ENCODE data around the gene STIMATE.

STIMATE gene

DNA sequence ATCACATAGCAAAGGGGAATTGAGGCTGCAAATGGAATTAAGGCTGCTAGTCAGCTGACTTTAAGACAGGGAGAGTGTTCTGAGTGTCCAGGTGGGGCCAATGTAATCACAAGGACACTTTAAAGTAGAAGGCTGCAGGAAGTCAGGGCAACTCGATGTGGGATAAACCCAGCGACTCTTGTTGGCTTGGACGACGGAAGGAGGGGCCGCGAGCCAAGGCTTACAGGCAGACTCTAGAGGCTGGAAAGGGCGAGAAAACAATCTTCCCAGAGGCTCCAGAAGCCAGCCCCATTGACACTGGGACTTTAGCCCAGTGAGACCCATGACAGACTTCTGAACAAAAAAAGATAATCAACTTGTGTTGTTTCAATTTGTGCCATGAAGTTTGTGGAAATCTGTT is 49.6 kb downstream of the STIMATE start:
- no peaks in the 10 kb centered on the region for H3K4me1 ChIP-seq (ENCODE audit: insufficient read depth, low read length)
- H3K9ac ChIP-seq (ENCODE audit: low read depth, low read length): no peak overlapping the region
- H3K4me3 ChIP-seq (ENCODE audit: low read length): no peak overlapping the region
- WGBS: 92% methylated on average over 7 of the region's 7 CpGs
- H3K9me3 ChIP-seq (ENCODE audit: insufficient read depth, low read depth, low read length): no peaks in the 10 kb centered on the region
- no peaks in the 10 kb centered on the region for H3K27me3 ChIP-seq (ENCODE audit: insufficient read depth, low read length)
- no peak overlapping the region for H3K27ac ChIP-seq (ENCODE audit: low read depth, low read length)
- H3K36me3 ChIP-seq (ENCODE audit: insufficient read depth, low read length): peaks cover 37% of the 10 kb centered on the region

DNA sequence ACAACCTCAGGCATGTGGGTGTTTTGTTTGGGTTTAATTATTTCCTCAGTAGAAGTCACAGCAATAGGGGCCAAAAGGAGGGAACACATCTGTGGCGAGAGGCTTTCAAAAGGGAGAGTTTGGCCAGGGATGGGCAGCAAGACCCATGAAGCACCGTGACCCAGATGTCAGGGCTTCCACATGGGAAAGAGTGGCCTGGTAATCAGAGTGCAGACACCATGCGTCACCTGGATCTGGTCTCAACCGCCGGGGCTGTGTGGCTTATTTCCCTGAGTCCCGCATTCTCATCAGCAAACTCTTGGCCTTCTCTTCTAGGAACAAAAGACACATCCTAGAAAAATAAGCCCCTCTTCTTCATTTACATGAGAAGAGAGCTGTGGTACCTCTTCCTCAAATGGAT is 50.1 kb downstream of the STIMATE start:
- Histone ChIP-seq H3K4me1 (ENCODE audit: insufficient read depth, low read length) (no peaks in the 10 kb centered on the region), H3K9ac (ENCODE audit: low read depth, low read length) (no peak overlapping the region), H3K36me3 (ENCODE audit: insufficient read depth, low read length) (peaks cover 40% of the 10 kb centered on the region), H3K27ac (ENCODE audit: low read depth, low read length) (no peak overlapping the region), H3K27me3 (ENCODE audit: insufficient read depth, low read length) (no peaks in the 10 kb centered on the region), H3K4me3 (ENCODE audit: low read length) (no peak overlapping the region), H3K9me3 (ENCODE audit: insufficient read depth, low read depth, low read length) (no peaks in the 10 kb centered on the region)
- 89% methylated on average over 6 of the region's 6 CpGs for WGBS

DNA sequence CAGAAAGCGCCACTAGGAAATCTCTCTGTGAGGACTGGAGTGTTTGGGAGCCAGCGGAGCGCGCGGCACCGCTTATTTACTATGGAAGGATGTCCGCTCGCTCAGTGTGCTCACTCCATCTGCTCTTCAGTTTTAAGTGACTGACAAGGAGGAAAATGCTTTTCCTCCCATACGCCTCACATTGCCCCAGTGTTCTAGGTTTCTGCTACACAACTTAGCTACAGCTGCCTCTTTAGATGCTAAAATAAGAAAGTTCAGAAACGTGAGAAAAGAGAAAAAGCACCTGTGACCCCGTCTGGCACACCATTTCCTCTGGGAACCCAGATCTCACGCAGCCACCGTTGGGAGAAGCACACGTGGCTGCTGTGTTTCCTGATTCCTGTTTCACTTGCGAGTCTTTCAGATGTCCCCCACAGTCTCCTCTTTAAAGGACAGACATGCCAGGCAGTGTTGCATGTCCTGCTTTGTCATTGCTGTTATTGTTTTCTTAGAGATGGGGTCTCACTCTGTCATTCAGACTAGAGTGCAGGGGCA is 50.8 kb downstream of the STIMATE start:
- Histone ChIP-seq H3K27ac (ENCODE audit: low read depth, low read length) (no peak overlapping the region), H3K27me3 (ENCODE audit: insufficient read depth, low read length) (no peaks in the 10 kb centered on the region), H3K4me1 (ENCODE audit: insufficient read depth, low read length) (no peaks in the 10 kb centered on the region; the same call in 1 of the 2 replicates), H3K36me3 (ENCODE audit: insufficient read depth, low read length) (peaks cover 37% of the 10 kb centered on the region), H3K4me3 (ENCODE audit: low read length) (no peak overlapping the region), H3K9me3 (ENCODE audit: insufficient read depth, low read depth, low read length) (no peaks in the 10 kb centered on the region), H3K9ac (ENCODE audit: low read depth, low read length) (no peak overlapping the region)
- 90% methylated on average over 15 of the region's 15 CpGs for WGBS

DNA sequence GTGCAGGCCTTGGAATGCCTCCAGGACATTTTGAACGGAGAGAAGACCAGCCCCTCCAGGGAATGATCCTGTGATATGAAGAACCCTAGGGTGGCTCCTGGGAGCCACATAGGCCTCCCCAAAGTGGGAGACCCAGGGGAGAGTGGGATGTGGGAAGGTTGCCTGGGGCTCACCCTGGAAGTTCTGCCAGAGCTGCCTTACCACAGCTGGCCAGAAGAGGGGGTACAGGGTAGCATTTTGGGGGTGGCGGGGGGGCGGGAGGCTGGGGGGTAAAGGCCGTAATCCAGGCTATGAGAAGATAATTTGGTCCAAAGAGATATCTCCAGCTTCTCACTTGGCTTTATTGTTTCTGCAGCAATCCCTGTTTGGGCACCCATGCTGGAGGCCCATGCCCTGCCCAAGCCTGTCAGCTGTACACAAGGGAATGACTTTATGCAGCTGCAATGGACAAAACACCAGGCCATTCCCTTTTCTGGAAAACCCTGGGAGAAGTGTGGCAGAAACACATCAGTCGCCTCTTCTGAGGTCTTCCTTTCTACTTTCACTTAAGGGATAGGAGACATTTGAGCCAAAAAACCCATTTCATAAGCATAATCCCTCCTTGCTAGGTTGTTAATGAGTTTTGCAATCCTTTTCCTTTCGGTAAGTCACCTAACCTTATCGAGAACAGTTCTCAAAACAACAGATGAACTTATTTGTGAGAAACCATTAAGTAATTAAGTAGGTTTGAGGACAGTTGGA is 51.5 kb downstream of the STIMATE start:
- H3K27ac ChIP-seq (ENCODE audit: low read depth, low read length): no peak overlapping the region
- no peaks in the 10 kb centered on the region for H3K9me3 ChIP-seq (ENCODE audit: insufficient read depth, low read depth, low read length)
- H3K4me3 ChIP-seq (ENCODE audit: low read length): no peak overlapping the region
- H3K4me1 ChIP-seq (ENCODE audit: insufficient read depth, low read length): no peaks in the 10 kb centered on the region; the same call in 1 of the 2 replicates
- 92% methylated on average over 7 of the region's 7 CpGs for WGBS
- no peaks in the 10 kb centered on the region for H3K27me3 ChIP-seq (ENCODE audit: insufficient read depth, low read length)
- no peak overlapping the region for H3K9ac ChIP-seq (ENCODE audit: low read depth, low read length)
- H3K36me3 ChIP-seq (ENCODE audit: insufficient read depth, low read length): peaks cover 37% of the 10 kb centered on the region

DNA sequence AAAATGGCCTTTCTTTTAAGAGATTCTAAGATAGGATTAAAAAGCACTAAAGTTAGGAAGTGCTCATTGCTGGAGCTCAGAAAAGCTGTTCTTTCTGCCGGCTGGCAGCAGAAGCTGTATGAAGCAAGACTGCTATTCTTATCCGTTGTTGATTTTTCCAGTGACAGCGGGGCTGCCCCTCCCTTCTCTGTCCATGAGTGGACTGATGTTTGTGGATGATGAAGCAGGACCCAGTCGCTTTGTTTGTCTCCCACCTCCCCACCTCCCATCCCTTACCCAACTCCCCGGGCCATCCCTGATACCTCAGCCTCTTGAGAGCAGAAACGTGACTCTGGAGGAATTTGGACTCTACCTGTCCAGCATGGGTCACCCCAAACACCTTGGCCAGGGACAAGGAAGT is 52.2 kb downstream of the STIMATE start:
- WGBS: 73% methylated on average over 5 of the region's 6 CpGs
- Histone ChIP-seq H3K9ac (ENCODE audit: low read depth, low read length) (no peak overlapping the region), H3K27me3 (ENCODE audit: insufficient read depth, low read length) (no peaks in the 10 kb centered on the region), H3K36me3 (ENCODE audit: insufficient read depth, low read length) (peaks cover 37% of the 10 kb centered on the region), H3K9me3 (ENCODE audit: insufficient read depth, low read depth, low read length) (no peaks in the 10 kb centered on the region), H3K4me1 (ENCODE audit: insufficient read depth, low read length) (no peaks in the 10 kb centered on the region; the same call in 1 of the 2 replicates), H3K4me3 (ENCODE audit: low read length) (no peak overlapping the region), H3K27ac (ENCODE audit: low read depth, low read length) (no peak overlapping the region)

DNA sequence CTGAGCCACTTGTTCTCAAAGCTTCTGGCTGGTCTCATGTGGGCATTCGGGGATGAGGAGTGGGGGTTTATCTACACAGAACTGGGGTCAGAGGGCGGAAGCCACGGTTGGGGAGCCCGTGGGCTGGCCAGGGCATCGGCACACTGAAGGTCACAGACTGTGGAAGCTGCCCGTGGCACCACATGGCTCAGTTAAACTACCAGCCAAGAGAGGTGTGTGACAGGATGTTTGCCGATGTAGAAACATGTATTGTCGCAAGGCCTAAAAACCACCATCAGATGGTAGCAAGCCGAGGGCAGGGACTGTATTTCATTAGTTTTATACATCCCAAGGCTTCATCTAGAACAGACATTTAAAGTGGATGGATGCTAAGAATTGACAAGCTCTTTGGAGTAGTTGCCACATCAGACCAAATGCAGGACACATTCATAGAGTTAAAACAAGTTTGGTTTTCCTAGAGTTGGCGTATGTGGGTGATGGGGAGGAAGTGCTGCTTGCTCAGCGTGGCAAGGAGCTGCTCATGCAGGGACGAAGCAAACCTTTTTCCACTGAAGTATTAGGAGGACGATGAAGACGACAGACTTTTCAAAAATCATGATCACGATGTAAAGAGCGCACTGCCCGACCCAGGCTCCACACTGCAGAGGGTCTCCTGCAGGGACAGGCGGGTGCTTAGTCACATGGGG is 52.9 kb downstream of the STIMATE start:
- no peak overlapping the region for H3K9ac ChIP-seq (ENCODE audit: low read depth, low read length)
- no peak overlapping the region for H3K4me3 ChIP-seq (ENCODE audit: low read length)
- H3K36me3 ChIP-seq (ENCODE audit: insufficient read depth, low read length): peaks cover 32% of the 10 kb centered on the region
- no peak overlapping the region for H3K27ac ChIP-seq (ENCODE audit: low read depth, low read length)
- 95% methylated on average over 18 of the region's 18 CpGs for WGBS
- no peaks in the 10 kb centered on the region for H3K27me3 ChIP-seq (ENCODE audit: insufficient read depth, low read length)
- no peaks in the 10 kb centered on the region for H3K9me3 ChIP-seq (ENCODE audit: insufficient read depth, low read depth, low read length)
- H3K4me1 ChIP-seq (ENCODE audit: insufficient read depth, low read length): no peaks in the 10 kb centered on the region; the same call in 1 of the 2 replicates

DNA sequence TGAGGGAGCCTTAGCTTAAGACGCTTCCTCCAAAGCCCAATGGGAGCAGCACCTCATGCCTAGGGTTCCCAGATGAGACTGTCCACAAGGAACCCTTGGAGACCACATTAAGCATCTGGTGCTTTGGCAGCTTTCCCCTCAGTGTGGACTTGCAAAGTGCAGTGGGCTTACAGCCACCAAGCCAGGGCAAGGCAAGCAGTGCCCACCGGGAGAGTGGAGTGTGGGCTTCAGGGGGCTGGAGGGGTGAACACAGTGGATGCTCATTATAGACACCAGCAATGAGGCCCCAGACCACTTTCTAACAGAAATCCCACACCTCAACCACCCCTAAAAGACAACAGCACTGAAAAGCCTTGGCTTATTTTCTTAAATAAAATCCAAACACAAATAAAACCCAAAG is 53.5 kb downstream of the STIMATE start:
- no peak overlapping the region for H3K4me3 ChIP-seq (ENCODE audit: low read length)
- no peaks in the 10 kb centered on the region for H3K27me3 ChIP-seq (ENCODE audit: insufficient read depth, low read length)
- H3K9me3 ChIP-seq (ENCODE audit: insufficient read depth, low read depth, low read length): no peaks in the 10 kb centered on the region
- H3K9ac ChIP-seq (ENCODE audit: low read depth, low read length): no peak overlapping the region
- no peak overlapping the region for H3K27ac ChIP-seq (ENCODE audit: low read depth, low read length)
- WGBS: 91% methylated on average over 2 of the region's 2 CpGs
- H3K36me3 ChIP-seq (ENCODE audit: insufficient read depth, low read length): peaks cover 26% of the 10 kb centered on the region
- no peaks in the 10 kb centered on the region; the same call in 1 of the 2 replicates for H3K4me1 ChIP-seq (ENCODE audit: insufficient read depth, low read length)

DNA sequence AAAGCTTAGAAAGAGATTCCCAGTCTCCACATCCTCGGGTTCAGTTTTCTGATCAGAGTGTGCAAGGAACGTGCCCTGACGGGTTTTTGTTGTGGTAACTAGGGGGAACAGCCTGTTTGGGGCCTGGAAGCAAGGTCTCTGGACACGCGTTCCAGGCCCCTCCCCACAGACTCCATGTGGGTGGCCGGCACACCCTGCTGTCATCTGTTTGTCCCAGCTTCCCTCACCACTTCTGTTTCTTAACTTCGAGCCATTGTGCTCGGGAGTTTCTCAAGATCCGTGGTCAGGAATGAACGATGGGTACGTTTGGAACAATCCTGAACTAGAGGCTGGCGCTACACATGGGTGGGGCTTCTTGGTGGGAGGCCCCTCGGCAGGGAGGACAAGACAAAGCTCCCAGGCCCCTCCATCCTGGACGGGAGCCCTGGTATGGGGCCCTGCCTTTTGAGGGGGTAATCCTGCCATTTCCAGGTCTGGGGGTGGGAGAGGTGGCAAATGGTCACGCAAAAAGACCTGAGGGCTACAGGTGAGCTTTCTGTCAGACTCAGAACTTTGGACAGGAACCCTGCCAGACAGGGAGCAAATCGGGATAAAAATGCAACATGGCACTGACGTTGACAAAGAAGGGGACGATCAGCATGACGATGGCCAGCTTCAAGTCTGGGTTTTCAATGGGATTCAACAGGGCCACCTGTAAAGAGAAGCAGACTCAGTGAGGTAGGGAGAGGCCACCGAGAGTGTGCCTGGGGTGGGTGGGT is 54.1 kb downstream of the STIMATE start:
- WGBS: 85% methylated on average over 20 of the region's 20 CpGs

DNA sequence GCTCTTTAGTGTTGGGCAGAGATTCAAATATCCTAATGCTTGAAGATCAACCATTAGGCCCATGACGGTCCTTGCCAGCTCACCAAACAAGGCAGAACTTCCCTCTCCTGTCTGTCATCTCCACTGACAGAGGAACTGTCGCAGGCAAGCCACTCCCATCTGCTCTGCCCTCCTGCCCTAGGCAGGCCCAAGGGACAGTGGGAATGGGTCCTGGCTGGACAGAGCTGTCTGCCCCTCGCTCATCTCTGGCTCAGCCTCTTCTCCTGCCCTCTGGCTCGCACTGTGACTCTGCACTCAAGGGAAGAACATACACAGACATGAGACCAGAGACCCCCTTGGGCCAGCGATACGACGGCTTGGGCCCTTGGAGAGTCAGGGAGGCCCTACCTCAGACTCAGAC is 54.9 kb downstream of the STIMATE start:
- Histone ChIP-seq H3K4me1 (ENCODE audit: insufficient read depth, low read length) (no peaks in the 10 kb centered on the region; the same call in 1 of the 2 replicates), H3K9me3 (ENCODE audit: insufficient read depth, low read depth, low read length) (no peaks in the 10 kb centered on the region), H3K4me3 (ENCODE audit: low read length) (no peak overlapping the region), H3K27me3 (ENCODE audit: insufficient read depth, low read length) (no peaks in the 10 kb centered on the region), H3K36me3 (ENCODE audit: insufficient read depth, low read length) (peaks cover 12% of the 10 kb centered on the region; the same call in 1 of the 2 replicates), H3K9ac (ENCODE audit: low read depth, low read length) (no peak overlapping the region), H3K27ac (ENCODE audit: low read depth, low read length) (no peak overlapping the region)
- 79% methylated on average over 7 of the region's 7 CpGs for WGBS

More for the DNA sequence above, 54.1 kb downstream of the STIMATE start:
- Histone ChIP-seq H3K36me3 (ENCODE audit: insufficient read depth, low read length) (peaks cover 20% of the 10 kb centered on the region), H3K27me3 (ENCODE audit: insufficient read depth, low read length) (no peaks in the 10 kb centered on the region), H3K4me3 (ENCODE audit: low read length) (no peak overlapping the region), H3K27ac (ENCODE audit: low read depth, low read length) (no peak overlapping the region), H3K4me1 (ENCODE audit: insufficient read depth, low read length) (no peaks in the 10 kb centered on the region; the same call in 1 of the 2 replicates), H3K9me3 (ENCODE audit: insufficient read depth, low read depth, low read length) (no peaks in the 10 kb centered on the region), H3K9ac (ENCODE audit: low read depth, low read length) (no peak overlapping the region)

DNA sequence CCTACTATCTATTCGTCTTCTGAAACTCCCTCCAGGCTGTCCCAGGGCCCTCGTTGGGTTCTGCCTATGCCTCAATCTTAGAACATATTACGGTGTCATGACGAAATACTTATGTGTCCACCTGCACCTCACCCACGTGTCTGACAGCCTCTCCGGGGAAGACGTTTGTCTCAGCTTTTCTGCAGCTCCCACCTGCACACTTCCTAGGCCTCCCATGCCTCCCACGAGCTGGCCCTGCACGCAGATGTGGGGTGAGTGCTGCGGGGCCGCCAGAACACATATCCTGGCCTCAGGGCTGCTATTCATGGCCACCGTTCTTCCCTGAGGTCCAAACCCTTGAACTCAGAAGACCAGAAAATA is 55.4 kb downstream of the STIMATE start:
- H3K4me1 ChIP-seq (ENCODE audit: insufficient read depth, low read length): no peaks in the 10 kb centered on the region; the same call in 1 of the 2 replicates
- WGBS: 87% methylated on average over 12 of the region's 12 CpGs

More for the DNA sequence above, 55.4 kb downstream of the STIMATE start:
- Histone ChIP-seq H3K27ac (ENCODE audit: low read depth, low read length) (no peak overlapping the region), H3K4me3 (ENCODE audit: low read length) (no peak overlapping the region), H3K9me3 (ENCODE audit: insufficient read depth, low read depth, low read length) (no peaks in the 10 kb centered on the region), H3K36me3 (ENCODE audit: insufficient read depth, low read length) (0 out of 2 replicates have a peak, but pooled peaks cover 9% of the 10 kb centered on the region), H3K9ac (ENCODE audit: low read depth, low read length) (no peak overlapping the region), H3K27me3 (ENCODE audit: insufficient read depth, low read length) (no peaks in the 10 kb centered on the region)
